AG04450 (cell line): ENCODE results near the gene PDZD2. TPM values are rescaled to one million over a fixed set of nuclear protein-coding genes. Genes with fewer than 3 reads are reported as not detected.

Source experiments
- CTCF ChIA-PET: fragments of 300-600, 350-600 bp; formaldehyde crosslinking; extraction: SDS; loops from one replicate; lab custom pipeline; 2022; ENCODE audit warnings: antibody characterized with exemption, inconsistent platforms; lab: Charles Lee
- POLR2A ChIA-PET: fragments of 350-600 bp; formaldehyde crosslinking; extraction: SDS; loops from one replicate; lab custom pipeline; 2021; ENCODE audit warnings: antibody characterized with exemption, inconsistent platforms; lab: Yijun Ruan, JAX
- DNase-seq: peaks from one replicate; pipeline ENCODE4 v3.0.0-alpha.2; 2011; ENCODE audit warnings: low read depth, low spot score
- H3K27ac ChIP-seq: one replicate; pipeline ENCODE4 v1.5.1; 2012; ENCODE audit warnings: low read depth, low read length, control low read depth
- H3K27me3 ChIP-seq: one replicate; pipeline ENCODE4 v1.6.0; 2012; ENCODE audit warnings: low read length; ENCODE audit not compliant: control insufficient read depth, insufficient read depth
- H3K4me3 ChIP-seq: 2 replicates; pipeline ENCODE4 v1.5.1; 2011; ENCODE audit warnings: mild to moderate bottlenecking, low read depth, low read length, control low read depth
- H3K9me3 ChIP-seq: 2 replicates; pipeline ENCODE4 v1.5.1; 2012; ENCODE audit warnings: low read length; ENCODE audit not compliant: control insufficient read depth, insufficient read depth
- CTCF ChIP-seq: IDR thresholded peaks from 2 replicates; pipeline ENCODE4 v1.5.1; 2011; ENCODE audit warnings: low read depth, low read length, control low read depth, inconsistent platforms
- polyA plus RNA-seq: library from polyadenylated mRNA; depleted of rRNA; stranded (reverse); fragments of >200 nt; gene quantifications from 2 replicates; pipeline ENCODE4 v1.2.3, GENCODE V29; 2011

PDZD2 gene
- polyA plus RNA-seq, 1 experiment = 0.40 TPM

GRCh38 chr5:32099486-32100035 is 460.6 kb downstream of the PDZD2 start:
- Histone ChIP-seq H3K4me3 (no peak overlapping the region), H3K27me3 (no peaks in the 10 kb centered on the region), H3K9me3 (no peaks in the 10 kb centered on the region), H3K27ac (no peak overlapping the region)
- ChIA-PET POLR2A (no interaction called here), CTCF (interaction anchor here (1.1 kb wide), 1 partner anchor 229 kb away, joined by 3 read pairs; no protein-coding TSS in a partner anchor)
- no peak for TF ChIP-seq CTCF
- no peak for DNase-seq

- CTCF ChIA-PET = interaction anchor here (0.6 kb wide), 1 partner anchor 24 kb away, joined by 3 read pairs; no protein-coding TSS in a partner anchor
Measured at GRCh38 chr5:32100230-32100629, 461.3 kb downstream of the PDZD2 start.

DNA sequence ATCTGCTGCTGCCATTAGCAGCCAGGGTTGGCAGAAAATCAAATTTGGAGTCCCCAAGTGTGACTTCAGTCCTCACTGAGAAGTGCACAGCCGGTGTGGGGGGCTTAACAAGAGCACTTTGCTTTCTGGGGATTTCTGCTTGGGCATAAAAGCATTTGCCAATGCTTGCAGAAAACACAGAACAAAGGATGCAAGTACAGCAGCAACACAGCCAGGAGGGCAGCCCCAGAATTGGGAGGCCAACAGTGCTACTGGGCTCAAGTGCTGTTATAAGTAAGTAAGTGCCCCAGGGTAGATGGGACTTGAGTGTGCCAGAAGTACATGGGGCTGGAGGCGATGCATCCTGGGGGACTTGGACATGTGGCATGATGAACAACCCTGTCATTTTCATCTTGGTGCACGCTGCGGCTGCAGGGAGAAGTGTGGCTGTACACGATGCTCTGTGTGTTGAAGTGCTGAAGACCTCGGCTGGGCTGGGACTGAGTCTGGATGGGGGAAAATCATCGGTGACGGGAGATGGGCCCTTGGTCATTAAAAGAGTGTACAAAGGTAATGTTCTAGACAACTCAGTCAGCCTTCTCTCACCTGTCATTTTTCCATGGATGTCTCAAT is 461.9 kb downstream of the PDZD2 start:
- Histone ChIP-seq H3K27ac (no peak overlapping the region), H3K27me3 (no peaks in the 10 kb centered on the region), H3K9me3 (no peaks in the 10 kb centered on the region), H3K4me3 (no peak overlapping the region)
- ChIA-PET CTCF (interaction anchor here (0.6 kb wide), 1 partner anchor 24 kb away, joined by 3 read pairs; no protein-coding TSS in a partner anchor), POLR2A (interaction anchor here (0.5 kb wide), 1 partner anchor 85 kb away, joined by 12 read pairs; no protein-coding TSS in a partner anchor)
- DNase-seq = no peak
- no peak for TF ChIP-seq CTCF

More at GRCh38 chr5:32100230-32100629, 461.3 kb downstream of the PDZD2 start:
- DNase-seq = no peak
- H3K27ac ChIP-seq = no peak overlapping the region
- H3K27me3 ChIP-seq = no peaks in the 10 kb centered on the region
- POLR2A ChIA-PET = interaction anchor here (0.5 kb wide), 1 partner anchor 85 kb away, joined by 12 read pairs; no protein-coding TSS in a partner anchor
- no peak overlapping the region for H3K4me3 ChIP-seq
- no peak for TF ChIP-seq CTCF
- no peaks in the 10 kb centered on the region for H3K9me3 ChIP-seq

DNA sequence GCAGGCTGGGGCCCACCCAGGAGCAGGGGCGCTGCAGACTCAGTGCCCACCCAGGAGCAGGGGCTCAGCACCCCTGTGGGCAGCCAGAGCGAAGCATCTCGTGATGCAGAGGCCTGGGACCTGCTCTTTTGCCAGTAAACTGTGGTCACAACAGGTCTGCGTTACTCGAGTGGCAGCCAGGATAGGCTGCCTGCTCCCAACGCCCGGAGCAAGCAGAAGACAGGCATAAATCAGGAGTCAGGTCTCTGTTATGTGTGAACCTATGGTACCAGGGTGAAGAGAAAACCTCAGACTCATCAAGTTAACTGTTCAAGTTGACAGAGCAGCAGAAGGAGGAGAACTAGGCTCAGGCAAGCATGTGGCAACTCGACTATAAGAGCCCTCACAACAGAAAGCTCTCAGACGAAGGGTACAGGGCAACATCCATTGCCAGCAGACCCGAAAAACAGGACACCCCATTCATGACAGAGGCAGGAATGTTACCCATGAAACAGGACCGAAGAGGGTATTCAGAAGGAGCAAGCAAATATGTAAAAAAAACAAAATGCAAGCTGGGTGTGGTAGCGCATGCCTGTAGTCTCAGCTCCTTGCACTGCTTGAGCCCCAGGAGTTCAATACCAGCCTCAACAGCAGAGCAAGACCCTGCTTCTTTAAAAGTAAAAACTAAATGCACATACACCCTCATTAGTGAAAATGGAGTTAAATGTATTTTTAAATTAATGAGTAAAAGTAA is 463.5 kb downstream of the PDZD2 start:
- DNase-seq = no peak
- POLR2A ChIA-PET = no interaction called here
- no peaks in the 10 kb centered on the region for H3K27me3 ChIP-seq
- H3K4me3 ChIP-seq = no peak overlapping the region
- CTCF ChIA-PET = no interaction called here
- H3K9me3 ChIP-seq = no peaks in the 10 kb centered on the region
- TF ChIP-seq CTCF = no peak
- no peak overlapping the region for H3K27ac ChIP-seq
